Natural killer cell (primary cell): ENCODE measurements around the gene HIRA. TPM values are rescaled to one million over a fixed set of nuclear protein-coding genes. Genes with fewer than 3 reads are reported as not detected.
A peak's percentile ranks its signal among the peaks of the same experiment; 100 is the strongest.

Experiments used
- ATAC-seq, 3 donors: fragments of 150-1000 bp in 2 of 3; fragments of 200-7000 bp in 1 of 3; cut with Tn5 transposase; 1 replicate in 1 of 3; 2 replicates in 2 of 3; pipeline ENCODE4 v1.10.0; 2021; ENCODE audit warnings: mild to moderate bottlenecking in 2 of 3, moderate library complexity in 2 of 3
- DNase-seq, 2 donors: peaks; one replicate each; pipeline versions ENCODE4 v3.0.0 to v3.0.0-alpha.2; 2013 to 2021; ENCODE audit warnings: mixed read lengths in 1 of 2
- H3K27ac ChIP-seq: one replicate; pipeline ENCODE4 v1.5.1; 2013; ENCODE audit warnings: mild to moderate bottlenecking, low read length
- H3K27me3 ChIP-seq: one replicate; pipeline ENCODE4 v1.6.1; 2013; ENCODE audit warnings: low read length; ENCODE audit not compliant: control insufficient read depth, insufficient read depth
- H3K36me3 ChIP-seq: one replicate; pipeline ENCODE4 v1.6.1; 2013; ENCODE audit warnings: low read length; ENCODE audit not compliant: control insufficient read depth, insufficient read depth
- H3K4me1 ChIP-seq: one replicate; pipeline ENCODE4 v1.6.1; 2013; ENCODE audit warnings: low read length; ENCODE audit not compliant: control insufficient read depth, insufficient read depth
- H3K4me3 ChIP-seq: one replicate; pipeline ENCODE4 v1.5.1; 2013; ENCODE audit warnings: low read length
- H3K9me3 ChIP-seq: one replicate; pipeline ENCODE4 v1.6.1; 2013; ENCODE audit warnings: low read length; ENCODE audit not compliant: control insufficient read depth, insufficient read depth
- H3K27ac Mint-ChIP-seq, 2 donors: one replicate each; pipeline ENCODE4 v1.8.0; 2022; ENCODE audit warnings: mild to moderate bottlenecking in 2 of 2, mixed read lengths in 2 of 2, moderate library complexity in 1 of 2
- H3K27me3 Mint-ChIP-seq, 2 donors: one replicate each; pipeline ENCODE4 v1.8.0; 2022; ENCODE audit warnings: low read depth in 2 of 2, mixed read lengths in 2 of 2
- H3K36me3 Mint-ChIP-seq: one replicate; pipeline ENCODE4 v1.8.0; 2022; ENCODE audit warnings: mixed read lengths
- H3K4me1 Mint-ChIP-seq, 2 donors: one replicate each; pipeline ENCODE4 v1.8.0; 2022; ENCODE audit warnings: mixed read lengths in 2 of 2
- H3K4me3 Mint-ChIP-seq: one replicate; pipeline ENCODE4 v1.8.0; 2022; ENCODE audit warnings: mild to moderate bottlenecking, moderate library complexity, mixed read lengths
- H3K9me3 Mint-ChIP-seq, 2 donors: one replicate each; pipeline ENCODE4 v1.8.0; 2022; ENCODE audit warnings: mixed read lengths in 2 of 2
- CTCF ChIP-seq: fragments of 200-600 bp; IDR thresholded peaks from one replicate; pipeline ENCODE4 v1.8.0; 2022; ENCODE audit warnings: antibody characterized with exemption
- WGBS: methylation state at CpG from one replicate; pipeline ENCODE4 v1.1.7; 2013; ENCODE audit warnings: missing lambda C conversion rate; ENCODE audit not compliant: insufficient coverage; 5-methylcytosine and 5-hydroxymethylcytosine counted together
- intact Hi-C: fragments of 100-400 bp; cut with micrococcal nuclease; formaldehyde crosslinking; loops from one replicate; pipeline ENCODE4 v1.14.2; 2022
- total RNA-seq, 4 donors: library from RNA; stranded (reverse); fragments of 120-200 nt in 1 of 4; gene quantifications; one replicate each; pipeline versions ENCODE4 v1.2.3 to v1.2.4, GENCODE V29; 2013 to 2022

HIRA gene
- total RNA-seq, 3 donors from 2014 or later (not counting 1 experiment from before 2014, with no cell fraction given) = 49.6 to 75.9 (median 50.9) TPM

DNA sequence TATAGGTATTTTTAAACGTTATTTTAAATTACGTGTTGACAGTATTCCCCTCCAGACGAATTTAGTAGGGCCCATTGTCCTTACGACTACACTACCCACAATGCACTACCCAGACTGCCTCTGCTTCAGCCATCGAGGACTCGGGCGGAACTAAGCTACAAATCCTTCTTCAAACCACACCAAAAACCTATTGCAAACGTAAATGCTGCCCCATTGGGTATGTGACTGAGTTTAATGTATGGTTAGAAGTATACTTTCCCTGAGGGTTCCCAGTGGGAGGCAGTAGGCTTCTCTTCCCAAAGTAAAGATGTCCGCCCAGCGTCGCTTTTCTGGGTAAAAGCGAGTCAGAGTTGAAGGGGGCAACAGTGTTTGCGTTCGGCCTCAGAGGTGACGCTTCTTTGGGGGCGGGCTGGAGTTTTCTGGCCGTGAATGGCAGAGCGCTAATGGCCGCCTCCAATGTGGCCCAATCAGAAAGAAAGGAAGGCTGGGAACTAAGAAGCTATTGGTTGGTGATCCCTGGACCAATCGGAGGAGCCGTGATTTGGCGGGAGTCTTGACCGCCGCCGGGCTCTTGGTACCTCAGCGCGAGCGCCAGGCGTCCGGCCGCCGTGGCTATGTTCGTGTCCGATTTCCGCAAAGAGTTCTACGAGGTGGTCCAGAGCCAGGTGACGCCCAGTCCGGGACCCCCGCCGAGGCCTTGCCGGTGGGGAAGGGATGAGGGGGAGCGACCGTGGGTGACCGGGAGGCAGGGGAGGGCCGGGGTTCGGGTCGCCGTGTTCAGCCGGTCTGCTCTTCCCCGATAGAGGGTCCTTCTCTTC is 48.0 kb upstream of the HIRA start, which contains the start of gene CDC45:
Gene CDC45 (plus strand): TSS at position 566 of the 818 bp plus-strand sequence. CDS start 49 bp downstream, at position 615.
- H3K36me3 ChIP-seq = peaks cover 8% of the 10 kb centered on the region
- H3K27me3 Mint-ChIP-seq = no peaks in the 10 kb centered on the region
- intact Hi-C loops = loop anchor here (1.0 to 10.0 kb wide), 9 partner anchors 47 to 357 kb away; partner anchors contain the start of genes CLTCL1, DGCR2, ESS2 and MRPL40
- DNase-seq (peak; percentile 88 to 98), ATAC-seq (peak; percentile 90 to 96 (median 90))
- no peak for TF ChIP-seq CTCF
- no peaks in the 10 kb centered on the region for H3K27me3 ChIP-seq
- H3K4me3 Mint-ChIP-seq = peak within 1 kb of the TSS; percentile 98
- peak within 1 kb of the TSS; percentile 59 for H3K4me3 ChIP-seq
- H3K9me3 ChIP-seq = no peaks in the 10 kb centered on the region
- no peaks in the 10 kb centered on the region for H3K9me3 Mint-ChIP-seq
- no peaks in the 10 kb centered on the region for H3K36me3 Mint-ChIP-seq
- H3K27ac Mint-ChIP-seq = peak within 1 kb of the TSS; percentile 99
- H3K27ac ChIP-seq = peak within 1 kb of the TSS; percentile 98
- peaks cover 15% of the 10 kb centered on the region for H3K4me1 ChIP-seq
- under 1% methylated on average over 45 of the region's 50 CpGs for WGBS
- peaks cover 28 to 42% of the 10 kb centered on the region in 2 donors for H3K4me1 Mint-ChIP-seq

GRCh38 chr22:19478901-19479354 is 47.4 kb upstream of the HIRA start, which contains the start of gene UFD1:
Gene UFD1 (minus strand): TSS chr22:19479193. CDS start chr22:19479085, 108 bp downstream.
- DNase-seq = peak; percentile 77 to 86
- Histone ChIP-seq H3K27ac (peak within 1 kb of the TSS; percentile 98), H3K27me3 (no peaks in the 10 kb centered on the region), H3K4me1 (peaks cover 15% of the 10 kb centered on the region), H3K4me3 (peak within 1 kb of the TSS; percentile 59), H3K36me3 (peaks cover 10% of the 10 kb centered on the region), H3K9me3 (no peaks in the 10 kb centered on the region)
- intact Hi-C loops = loop anchor here (1.0 to 10.0 kb wide), 9 partner anchors 47 to 357 kb away; partner anchors contain the start of genes CLTCL1, DGCR2, ESS2 and MRPL40
- Mint-ChIP-seq H3K9me3 (no peaks in the 10 kb centered on the region), H3K27ac (peak within 1 kb of the TSS; percentile 99), H3K36me3 (no peaks in the 10 kb centered on the region), H3K27me3 (no peaks in the 10 kb centered on the region), H3K4me3 (peak within 1 kb of the TSS; percentile 98), H3K4me1 (peaks cover 28 to 44% of the 10 kb centered on the region in 2 donors)
- under 1% methylated on average over 40 of the region's 42 CpGs for WGBS
- peak; percentile 51 to 66 (median 62) for ATAC-seq
- TF ChIP-seq CTCF = no peak

- Histone ChIP-seq H3K36me3 (peaks cover 17% of the 10 kb centered on the region), H3K9me3 (no peaks in the 10 kb centered on the region), H3K4me3 (peak overlapping the region; percentile 59), H3K27me3 (no peaks in the 10 kb centered on the region), H3K27ac (peak overlapping the region; percentile 98), H3K4me1 (peaks cover 15% of the 10 kb centered on the region)
- WGBS = 3% methylated on average over 30 of the region's 31 CpGs
- DNase-seq = peak in 1 of 2 donors; percentile 61
- H3K4me3 Mint-ChIP-seq = peak overlapping the region; percentile 83
- H3K27me3 Mint-ChIP-seq = no peaks in the 10 kb centered on the region
- H3K9me3 Mint-ChIP-seq = no peaks in the 10 kb centered on the region
- intact Hi-C loops = loop anchor here (2.0 to 10.0 kb wide), 6 partner anchors 86 to 356 kb away; partner anchors contain the start of genes CLTCL1, DGCR2 and SLC25A1
- no peak for TF ChIP-seq CTCF
- no peak for ATAC-seq
- no peaks in the 10 kb centered on the region for H3K36me3 Mint-ChIP-seq
- peak overlapping the region; percentile 99 for H3K27ac Mint-ChIP-seq
- H3K4me1 Mint-ChIP-seq = peaks cover 28 to 46% of the 10 kb centered on the region in 2 donors
These were observed 46.7 kb upstream of the HIRA start for GRCh38 chr22:19478045-19478900.
